ENCODE measurements around the gene WLS. TPM values are rescaled to one million over a fixed set of nuclear protein-coding genes. Genes with fewer than 3 reads are reported as not detected.
"Not testable (repeated sequence)": the region's sequence is repeated elsewhere in the genome, so short reads cannot be mapped to it uniquely, and the experiment has no call there.

WLS gene
- total RNA-seq, 2 donors from 2014 or later: 0.85 TPM; not detected in 1

GRCh38 chr1:68163220-68163619 lies 69.1 kb downstream of the WLS start:
- Mint-ChIP-seq H3K27me3 (no peaks in the 10 kb centered on the region), H3K4me1 (no peaks in the 10 kb centered on the region)

GRCh38 chr1:68162761-68163160 lies 69.6 kb downstream of the WLS start:
- no peaks in the 10 kb centered on the region for H3K9me3 ChIP-seq (ENCODE audit: control insufficient read depth, low read length, poor library complexity, severe bottlenecking)
- Mint-ChIP-seq H3K4me3 (no peak overlapping the region), H3K4me1 (no peaks in the 10 kb centered on the region), H3K27me3 (no peaks in the 10 kb centered on the region), H3K27ac (no peak overlapping the region), H3K36me3 (ENCODE audit: low read depth) (no peaks in the 10 kb centered on the region)
- ATAC-seq (no peak), DNase-seq (no peak)

More at GRCh38 chr1:68163220-68163619, 69.1 kb downstream of the WLS start:
- Mint-ChIP-seq H3K36me3 (ENCODE audit: low read depth) (no peaks in the 10 kb centered on the region), H3K27ac (no peak overlapping the region), H3K4me3 (no peak overlapping the region)
- ATAC-seq (no peak), DNase-seq (no peak)
- no peaks in the 10 kb centered on the region for H3K9me3 ChIP-seq (ENCODE audit: control insufficient read depth, low read length, poor library complexity, severe bottlenecking)

DNA sequence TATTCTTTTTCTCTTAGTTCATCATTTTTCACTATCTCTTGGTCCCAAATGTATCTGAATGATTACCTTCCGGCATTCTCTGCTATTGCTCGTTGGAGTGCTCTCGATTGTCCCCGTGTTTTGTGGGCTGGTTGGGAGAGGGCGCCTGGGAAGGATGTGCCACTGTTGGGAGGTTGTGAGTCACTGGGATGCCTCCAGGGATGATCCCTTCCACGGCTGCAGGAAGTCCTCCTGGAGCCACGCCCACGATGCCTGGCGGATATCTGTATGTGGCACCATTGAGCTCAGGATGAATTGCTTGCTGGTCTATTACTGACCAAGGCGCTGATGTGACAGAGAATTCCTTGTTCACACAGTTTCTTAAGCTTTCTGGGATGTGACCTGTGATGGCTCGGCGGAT lies 70.7 kb downstream of the WLS start:
- not testable (repeated sequence) for ATAC-seq, H3K4me3 Mint-ChIP-seq, DNase-seq

DNA sequence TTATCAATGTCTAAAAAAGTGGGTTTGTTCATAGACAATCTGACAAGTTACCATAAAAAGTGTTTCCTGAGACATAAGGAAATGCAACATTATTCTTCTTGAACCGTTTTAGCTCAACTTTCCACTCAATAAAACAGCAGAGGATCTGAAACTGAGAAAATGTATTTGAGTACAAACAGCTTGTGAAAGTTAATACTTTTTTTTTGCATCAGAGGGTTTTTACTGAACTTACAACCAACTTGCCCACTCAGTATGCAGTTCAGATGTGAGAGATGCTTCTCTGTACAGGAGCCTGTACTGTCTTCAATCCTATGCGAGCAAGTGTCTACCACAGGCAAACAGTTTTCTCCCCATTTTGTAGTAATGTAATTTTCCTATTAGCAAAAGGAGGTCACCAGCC lies 71.4 kb downstream of the WLS start:
- not testable (repeated sequence) for H3K27me3 Mint-ChIP-seq

More for the DNA sequence above, 70.7 kb downstream of the WLS start:
- not testable (repeated sequence) for H3K36me3 Mint-ChIP-seq (ENCODE audit: low read depth); H3K27ac Mint-ChIP-seq; H3K9me3 ChIP-seq (ENCODE audit: control insufficient read depth, low read length, poor library complexity, severe bottlenecking); H3K27me3 Mint-ChIP-seq; H3K4me1 Mint-ChIP-seq

GRCh38 chr1:68160021-68160420 lies 72.3 kb downstream of the WLS start:
- Mint-ChIP-seq H3K4me3 (no peak overlapping the region), H3K27ac (no peak overlapping the region), H3K36me3 (ENCODE audit: low read depth) (no peaks in the 10 kb centered on the region), H3K4me1 (no peaks in the 10 kb centered on the region), H3K27me3 (no peaks in the 10 kb centered on the region)
- ATAC-seq (no peak), DNase-seq (no peak)
- no peaks in the 10 kb centered on the region for H3K9me3 ChIP-seq (ENCODE audit: control insufficient read depth, low read length, poor library complexity, severe bottlenecking)

More for the DNA sequence above, 71.4 kb downstream of the WLS start:
- not testable (repeated sequence) for H3K36me3 Mint-ChIP-seq (ENCODE audit: low read depth); H3K4me3 Mint-ChIP-seq; DNase-seq; H3K27ac Mint-ChIP-seq; ATAC-seq; H3K9me3 ChIP-seq (ENCODE audit: control insufficient read depth, low read length, poor library complexity, severe bottlenecking); H3K4me1 Mint-ChIP-seq

- H3K9me3 ChIP-seq (ENCODE audit: control insufficient read depth, low read length, poor library complexity, severe bottlenecking): no peaks in the 10 kb centered on the region
- DNase-seq (no peak), ATAC-seq (no peak)
- Mint-ChIP-seq H3K27me3 (no peaks in the 10 kb centered on the region), H3K4me3 (no peak overlapping the region), H3K36me3 (ENCODE audit: low read depth) (no peaks in the 10 kb centered on the region), H3K4me1 (no peaks in the 10 kb centered on the region), H3K27ac (no peak overlapping the region)
Measured at GRCh38 chr1:68158837-68159236, 73.5 kb downstream of the WLS start.

GRCh38 chr1:68157416-68157815 lies 74.9 kb downstream of the WLS start:
- Mint-ChIP-seq H3K4me1 (no peaks in the 10 kb centered on the region), H3K36me3 (ENCODE audit: low read depth) (no peaks in the 10 kb centered on the region), H3K27me3 (no peaks in the 10 kb centered on the region), H3K27ac (no peak overlapping the region), H3K4me3 (no peak overlapping the region)
- H3K9me3 ChIP-seq (ENCODE audit: control insufficient read depth, low read length, poor library complexity, severe bottlenecking): no peaks in the 10 kb centered on the region
- DNase-seq (no peak), ATAC-seq (no peak)

DNA sequence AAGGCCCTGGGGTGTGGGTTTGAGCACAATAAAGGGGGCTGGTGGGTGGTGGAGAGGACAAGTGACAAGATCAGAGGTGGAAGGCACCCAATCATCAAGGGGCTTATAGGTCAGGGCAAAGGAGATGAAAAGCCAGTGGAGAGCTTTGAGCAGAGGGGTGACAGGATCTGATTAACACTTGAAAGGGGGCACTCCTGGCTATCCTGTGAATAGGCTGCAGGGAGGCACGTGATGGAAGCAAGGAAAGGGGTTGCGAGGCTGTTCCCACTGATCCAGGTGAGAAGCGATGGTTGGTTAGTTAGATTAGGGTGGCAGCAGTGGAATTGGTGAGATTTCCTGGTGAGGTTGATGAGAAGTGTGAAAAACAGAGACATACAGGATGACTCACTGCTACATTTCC lies 80.6 kb downstream of the WLS start:
- H3K36me3 Mint-ChIP-seq (ENCODE audit: low read depth): no peaks in the 10 kb centered on the region
- no peak overlapping the region for H3K27ac Mint-ChIP-seq
- DNase-seq (no peak), ATAC-seq (no peak)
- no peaks in the 10 kb centered on the region for H3K27me3 Mint-ChIP-seq
- H3K4me1 Mint-ChIP-seq: no peaks in the 10 kb centered on the region
- H3K4me3 Mint-ChIP-seq: no peak overlapping the region
- no peaks in the 10 kb centered on the region for H3K9me3 ChIP-seq (ENCODE audit: control insufficient read depth, low read length, poor library complexity, severe bottlenecking)

- Mint-ChIP-seq H3K4me1 (no peaks in the 10 kb centered on the region), H3K4me3 (no peak overlapping the region), H3K27ac (no peak overlapping the region), H3K36me3 (ENCODE audit: low read depth) (no peaks in the 10 kb centered on the region), H3K27me3 (no peaks in the 10 kb centered on the region)
- no peak for DNase-seq
- no peak for ATAC-seq
- no peaks in the 10 kb centered on the region for H3K9me3 ChIP-seq (ENCODE audit: control insufficient read depth, low read length, poor library complexity, severe bottlenecking)
Measured at GRCh38 chr1:68149907-68150306, 82.4 kb downstream of the WLS start.

DNA sequence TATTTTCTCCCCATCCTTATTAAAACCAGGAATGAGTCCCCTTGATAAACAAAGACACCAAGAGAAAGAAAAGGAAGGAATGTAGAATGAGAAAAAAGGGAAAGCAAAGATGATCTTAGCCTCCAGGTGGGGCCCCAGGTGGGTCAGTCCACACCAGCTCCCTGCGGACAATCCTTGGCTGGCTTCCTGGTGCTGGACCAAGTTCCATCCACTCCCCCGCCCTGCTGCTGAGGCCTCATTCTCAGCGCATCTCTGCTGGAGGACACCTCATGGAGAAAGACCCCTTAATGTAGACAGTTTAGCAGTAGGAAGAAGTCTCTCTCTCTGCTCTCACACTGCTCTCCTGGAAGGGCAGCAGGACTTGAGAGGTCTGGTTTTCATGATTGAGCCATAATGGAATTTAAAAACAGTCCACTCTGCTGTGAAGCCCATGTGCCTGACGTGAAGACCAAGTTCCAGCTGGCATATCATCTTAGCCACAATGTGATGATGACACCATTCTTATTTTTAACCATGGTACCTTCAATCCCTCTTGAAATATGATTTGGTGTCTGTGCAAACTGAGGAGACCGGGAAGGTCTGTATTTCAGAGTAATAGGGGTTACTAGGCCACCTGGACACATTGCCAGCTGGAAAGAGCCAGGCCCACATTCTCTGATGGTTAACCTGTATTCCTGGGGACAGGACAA lies 83.1 kb downstream of the WLS start:
- Mint-ChIP-seq H3K4me3 (no peak overlapping the region), H3K4me1 (no peaks in the 10 kb centered on the region), H3K36me3 (ENCODE audit: low read depth) (no peaks in the 10 kb centered on the region), H3K27ac (no peak overlapping the region), H3K27me3 (no peaks in the 10 kb centered on the region)
- no peaks in the 10 kb centered on the region for H3K9me3 ChIP-seq (ENCODE audit: control insufficient read depth, low read length, poor library complexity, severe bottlenecking)
- DNase-seq: no peak
- ATAC-seq: no peak

GRCh38 chr1:68148631-68149030 lies 83.7 kb downstream of the WLS start:
- no peak overlapping the region for H3K4me3 Mint-ChIP-seq

DNA sequence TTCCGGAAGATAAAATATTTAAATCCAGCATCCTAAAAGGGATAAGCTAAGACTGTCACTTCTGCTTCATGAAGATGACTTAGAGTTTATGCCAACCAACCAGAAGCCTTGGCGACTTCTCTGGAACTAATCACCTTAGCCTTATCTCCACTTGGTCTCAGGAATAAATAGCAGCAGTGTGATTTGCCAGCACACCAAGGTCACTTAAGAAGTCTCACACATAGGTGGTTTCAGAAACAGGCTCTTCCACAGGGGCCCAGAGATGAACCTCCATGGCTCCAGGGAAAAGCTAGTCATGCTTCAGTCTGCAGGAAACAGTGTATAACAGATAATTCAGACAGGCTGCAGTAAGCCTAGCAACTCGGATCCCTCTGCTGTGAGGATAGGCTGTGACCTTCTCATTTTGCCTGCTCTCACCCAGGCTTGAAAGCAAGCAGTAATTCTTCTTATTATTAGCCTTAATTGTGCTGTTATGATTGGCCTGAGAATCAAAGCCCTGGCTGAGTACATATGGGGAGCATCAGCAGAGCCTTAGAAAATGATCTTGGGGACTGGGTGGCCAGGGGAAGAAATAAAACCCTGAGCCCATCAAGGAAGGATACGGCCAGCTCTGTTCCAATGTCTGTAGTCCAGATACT lies 84.7 kb downstream of the WLS start:
- ATAC-seq (no peak), DNase-seq (no peak)
- H3K4me3 Mint-ChIP-seq: no peak overlapping the region
- no peaks in the 10 kb centered on the region for H3K27me3 Mint-ChIP-seq
- H3K4me1 Mint-ChIP-seq: no peaks in the 10 kb centered on the region
- no peaks in the 10 kb centered on the region for H3K36me3 Mint-ChIP-seq (ENCODE audit: low read depth)
- no peaks in the 10 kb centered on the region for H3K9me3 ChIP-seq (ENCODE audit: control insufficient read depth, low read length, poor library complexity, severe bottlenecking)
- H3K27ac Mint-ChIP-seq: no peak overlapping the region

More at GRCh38 chr1:68148631-68149030, 83.7 kb downstream of the WLS start:
- Mint-ChIP-seq H3K27ac (no peak overlapping the region), H3K27me3 (no peaks in the 10 kb centered on the region), H3K36me3 (ENCODE audit: low read depth) (no peaks in the 10 kb centered on the region), H3K4me1 (no peaks in the 10 kb centered on the region)
- ATAC-seq (no peak), DNase-seq (no peak)
- no peaks in the 10 kb centered on the region for H3K9me3 ChIP-seq (ENCODE audit: control insufficient read depth, low read length, poor library complexity, severe bottlenecking)

- Mint-ChIP-seq H3K4me3 (no peak overlapping the region), H3K27me3 (peaks cover 10% of the 10 kb centered on the region), H3K36me3 (ENCODE audit: low read depth) (no peaks in the 10 kb centered on the region), H3K27ac (no peak overlapping the region), H3K4me1 (no peaks in the 10 kb centered on the region)
- no peaks in the 10 kb centered on the region for H3K9me3 ChIP-seq (ENCODE audit: control insufficient read depth, low read length, poor library complexity, severe bottlenecking)
- no peak for ATAC-seq
- DNase-seq: no peak
Measured at GRCh38 chr1:68145418-68146126, 86.8 kb downstream of the WLS start.

Data from T-helper 17 cell (primary cell).